ENCODE results near the gene DRAP1.
"Not testable (repeated sequence)": the region's sequence is repeated elsewhere in the genome, so short reads cannot be mapped to it uniquely, and the experiment has no call there.

Gene DRAP1

GRCh38 chr11:65886826-65887722 is 32.2 kb upstream of the DRAP1 start:
- no peak for DNase-seq

- peak in 1 of 2 experiments; percentile 20 for DNase-seq
These were observed 31.5 kb upstream of the DRAP1 start for GRCh38 chr11:65887723-65888162.

- peak; percentile 94 for DNase-seq
These were observed 30.9 kb upstream of the DRAP1 start, which contains the start of gene FIBP for GRCh38 chr11:65888163-65888814. Gene FIBP (minus strand): TSS chr11:65888471. CDS start chr11:65888418, 53 bp downstream.

- DNase-seq, result peak; percentile 97 to 98
These were observed 28.7 kb upstream of the DRAP1 start, which contains the start of gene CCDC85B for GRCh38 chr11:65890324-65891218. Gene CCDC85B (plus strand): TSS chr11:65890673. CDS start chr11:65890784, 111 bp downstream.

- peak in 1 of 2 experiments; percentile 43 for DNase-seq
These were observed 27.7 kb upstream of the DRAP1 start for GRCh38 chr11:65891219-65892136.

- DNase-seq, result not testable (repeated sequence)
These were observed 27.1 kb upstream of the DRAP1 start for GRCh38 chr11:65892137-65892540.

GRCh38 chr11:65892661-65893317 is 26.4 kb upstream of the DRAP1 start:
- no peak for DNase-seq

- no peak for DNase-seq
These were observed 25.1 kb upstream of the DRAP1 start for GRCh38 chr11:65894034-65894591.

- DNase-seq, result no peak
These were observed 23.7 kb upstream of the DRAP1 start for GRCh38 chr11:65895482-65895981.

GRCh38 chr11:65896034-65896999 is 22.9 kb upstream of the DRAP1 start:
- no peak for DNase-seq

GRCh38 chr11:65897020-65897471 is 22.2 kb upstream of the DRAP1 start:
- no peak for DNase-seq

- no peak for DNase-seq
These were observed 20.4 kb upstream of the DRAP1 start for GRCh38 chr11:65898656-65899355.

- DNase-seq, result peak; percentile 60 to 73
These were observed 19.7 kb upstream of the DRAP1 start for GRCh38 chr11:65899356-65900124.

- DNase-seq, result peak; percentile 92 to 97
These were observed 18.9 kb upstream of the DRAP1 start, which contains the start of gene FOSL1 for GRCh38 chr11:65900125-65900898. Gene FOSL1 (minus strand): TSS chr11:65900388. CDS start chr11:65900339, 49 bp downstream.

- DNase-seq, result no peak
These were observed 18.4 kb upstream of the DRAP1 start for GRCh38 chr11:65900899-65901180.

- no peak for DNase-seq
These were observed 16.2 kb upstream of the DRAP1 start for GRCh38 chr11:65903068-65903481.

GRCh38 chr11:65903715-65904114 is 15.5 kb upstream of the DRAP1 start:
- DNase-seq, result no peak

Data from activated CD4-positive, alpha-beta T cell treated with anti-CD3 and anti-CD28 coated beads, Interleukin-2, amount 50 U/mL, for 4 hours (primary cell).